Muscle of back (tissue), 13 donors: Measurements from ENCODE around the gene ZNF81. TPM values are rescaled to one million over a fixed set of nuclear protein-coding genes. Genes with fewer than 3 reads are reported as not detected.
"Not testable (repeated sequence)": the region's sequence is repeated elsewhere in the genome, so short reads cannot be mapped to it uniquely, and the experiment has no call there.

ENCODE experiments used
- DNase-seq, 3 donors: peaks; one replicate each; pipeline versions ENCODE4 v3.0.0 to v3.0.0-alpha.2; 2013
- long read RNA-seq, 9 donors: transcript quantifications; one replicate each; lab custom pipeline, GENCODE V29; 2026
- polyA plus RNA-seq, 10 donors: library from polyadenylated mRNA; unstranded; fragments of 120-200 nt; gene quantifications; one replicate each; pipeline ENCODE4 v1.2.1, GENCODE V29; 2013; ENCODE audit not compliant: insufficient read length in 10 of 10

The ZNF81 gene
- polyA plus RNA-seq: 1 to 10 TPM; 3.3 to 6.1 (median 4.4) TPM
- long read RNA-seq, donor 1: 0 reads
- long read RNA-seq, donor 2, full-length matches to known transcripts: 1 of 1 reads
- long read RNA-seq, donor 2, partial matches to known transcripts: 0 of 1 reads
- long read RNA-seq, donor 2, other reads (novel, unspliced or antisense): 0 of 1 reads
- long read RNA-seq, donor 3: 0 reads
- long read RNA-seq, donor 4: 0 reads
- long read RNA-seq, donor 5: 0 reads
- long read RNA-seq, donor 6: 0 reads
- long read RNA-seq, donor 7: 0 reads
- long read RNA-seq, donor 8, partial matches to known transcripts: 0 of 1 reads
- long read RNA-seq, donor 8, other reads (novel, unspliced or antisense): 0 of 1 reads
- long read RNA-seq, donor 9: 0 reads

- peak; percentile 94 to 97 (median 95) for DNase-seq
Measured at GRCh38 chrX:47836164-47837072, at the start of gene ZNF81. ZNF81 (plus strand) TSS chrX:47836902; CDS start chrX:47846268, 9,366 bp downstream.

- DNase-seq: no peak
Measured at GRCh38 chrX:47796433-47796906, 40.2 kb upstream of the ZNF81 start.

GRCh38 chrX:47797084-47797483 lies 39.6 kb upstream of the ZNF81 start:
- DNase-seq: no peak

- DNase-seq: no peak
Measured at GRCh38 chrX:47798861-47799260, 37.8 kb upstream of the ZNF81 start.

- DNase-seq: no peak
Measured at GRCh38 chrX:47802589-47802988, 34.1 kb upstream of the ZNF81 start.

GRCh38 chrX:47803103-47803502 lies 33.6 kb upstream of the ZNF81 start:
- not testable (repeated sequence) for DNase-seq

GRCh38 chrX:47804315-47804714 lies 32.4 kb upstream of the ZNF81 start:
- no peak for DNase-seq

- not testable (repeated sequence) for DNase-seq
Measured at GRCh38 chrX:47805844-47806243, 30.9 kb upstream of the ZNF81 start.

- DNase-seq: peak in 1 of 3 donors; percentile 13
Measured at GRCh38 chrX:47806415-47807271, 30.1 kb upstream of the ZNF81 start.

GRCh38 chrX:47807272-47807538 lies 29.5 kb upstream of the ZNF81 start:
- not testable (repeated sequence) for DNase-seq

- no peak for DNase-seq
Measured at GRCh38 chrX:47807548-47807947, 29.2 kb upstream of the ZNF81 start.

GRCh38 chrX:47808904-47809788 lies 27.6 kb upstream of the ZNF81 start:
- no peak for DNase-seq

- DNase-seq: no peak
Measured at GRCh38 chrX:47814851-47815250, 21.9 kb upstream of the ZNF81 start.

- DNase-seq: no peak
Measured at GRCh38 chrX:47815901-47816845, 20.5 kb upstream of the ZNF81 start.

- DNase-seq: no peak
Measured at GRCh38 chrX:47817421-47817820, 19.3 kb upstream of the ZNF81 start.

- DNase-seq: no peak
Measured at GRCh38 chrX:47817897-47818296, 18.8 kb upstream of the ZNF81 start.

GRCh38 chrX:47828984-47829383 lies 7.7 kb upstream of the ZNF81 start:
- DNase-seq: no peak

GRCh38 chrX:47831788-47832187 lies 4.9 kb upstream of the ZNF81 start:
- DNase-seq: peak; percentile 2 to 7 (median 7)

GRCh38 chrX:47838361-47838760 lies 1.7 kb downstream of the ZNF81 start:
- DNase-seq: no peak

- DNase-seq: no peak
Measured at GRCh38 chrX:47840111-47840510, 3.4 kb downstream of the ZNF81 start.
